Measurements from ENCODE around the gene PTPN3.

DNA sequence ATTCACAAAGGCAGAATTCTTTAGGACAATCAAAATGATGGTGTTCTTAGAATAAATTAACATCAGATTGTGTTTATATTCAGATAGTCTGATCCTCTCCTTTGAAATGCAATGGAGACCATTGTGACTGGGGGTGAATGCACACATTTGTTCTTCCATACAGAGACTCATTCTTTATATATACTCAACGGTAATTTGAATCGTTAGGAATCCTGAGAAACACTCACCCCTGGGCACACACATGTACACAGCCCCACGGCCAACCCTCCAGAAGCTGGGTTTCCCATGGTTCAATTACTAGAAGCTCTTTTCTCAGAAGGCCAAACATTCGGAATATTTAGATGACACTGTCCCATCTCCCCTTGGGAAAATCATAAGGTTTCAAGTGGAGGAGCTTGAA, 119.8 kb downstream of the PTPN3 start:
- TF ChIP-seq CTCF (IDR thresholded peaks at IDR 0.05) = no peak
- TF ChIP-seq EP300 (IDR thresholded peaks at IDR 0.05) = no peak
- TF ChIP-seq POLR2AphosphoS5 (IDR thresholded peaks at IDR 0.05) = no peak
